HepG2 (cell line): ENCODE results near the gene ISCU. TPM values are rescaled to one million over a fixed set of nuclear protein-coding genes. Genes with fewer than 3 reads are reported as not detected.
A peak's percentile ranks its signal among the peaks of the same experiment; 100 is the strongest.

ENCODE experiments used
- ASH2L ChIP-seq: fragments of 300-600, 200-600 bp; sonication (generic); IDR thresholded peaks from 2 replicates; pipeline ENCODE4 v1.7.0; 2017; ENCODE audit warnings: low read depth, mild to moderate bottlenecking, moderate library complexity, mixed read lengths, low read length; ENCODE audit not compliant: insufficient read length
- ATRX ChIP-seq: sonication (generic); formaldehyde crosslinking; IDR thresholded peaks from 2 replicates; pipeline ENCODE4 v1.4.0; 2020; ENCODE audit warnings: missing genetic modification reagents, borderline replicate concordance
- BRCA1 ChIP-seq: sonication (generic); formaldehyde crosslinking; IDR thresholded peaks from 2 replicates; pipeline ENCODE4 v1.4.0; 2020; ENCODE audit warnings: missing genetic modification reagents
- DPF2 ChIP-seq: sonication (generic); formaldehyde crosslinking; IDR thresholded peaks from 2 replicates; pipeline ENCODE4 v1.4.0; 2020; ENCODE audit warnings: mild to moderate bottlenecking, low read depth, missing genetic modification reagents, borderline replicate concordance
- KDM2A ChIP-seq: sonication (generic); formaldehyde crosslinking; IDR thresholded peaks from 2 replicates; pipeline ENCODE4 v1.4.0; 2020; ENCODE audit warnings: low read depth, missing genetic modification reagents, borderline replicate concordance
- MTF1 ChIP-seq: sonication (generic); formaldehyde crosslinking; IDR thresholded peaks from 2 replicates; pipeline ENCODE4 v1.5.0; 2020; ENCODE audit warnings: missing genetic modification reagents
- NAIF1 ChIP-seq: sonication (generic); formaldehyde crosslinking; IDR thresholded peaks from 2 replicates; pipeline ENCODE4 v1.5.0; 2020; ENCODE audit warnings: mild to moderate bottlenecking, missing genetic modification reagents, borderline replicate concordance
- NFKB2 ChIP-seq: sonication (generic); formaldehyde crosslinking; IDR thresholded peaks from 2 replicates; pipeline ENCODE4 v1.4.0; 2020; ENCODE audit warnings: missing genetic modification reagents, borderline replicate concordance
- NR2F1 ChIP-seq, 2 experiments: fragments of 450-650 bp in 1 of 2; formaldehyde crosslinking in 1 of 2; IDR thresholded peaks; 2 replicates each; pipeline versions ENCODE4 v1.5.0 to v1.6.1; 2016 to 2020; ENCODE audit warnings: mild to moderate bottlenecking in 1 of 2, missing compliant biosample characterization in 1 of 2, missing genetic modification reagents in 1 of 2, moderate library complexity in 1 of 2
- TAF1 ChIP-seq: sonication (generic); formaldehyde crosslinking; IDR thresholded peaks from 2 replicates; pipeline ENCODE4 v1.4.0; 2020; ENCODE audit warnings: missing genetic modification reagents
- TARDBP ChIP-seq: sonication (generic); formaldehyde crosslinking; IDR thresholded peaks from 2 replicates; pipeline ENCODE4 v1.8.0; 2022; ENCODE audit warnings: mild to moderate bottlenecking, missing genetic modification reagents
- ZNF121 ChIP-seq: sonication (generic); formaldehyde crosslinking; IDR thresholded peaks from 2 replicates; pipeline ENCODE4 v1.5.0; 2020; ENCODE audit warnings: mild to moderate bottlenecking, missing genetic modification reagents
- ZNF136 ChIP-seq: sonication (generic); formaldehyde crosslinking; IDR thresholded peaks from 2 replicates; pipeline ENCODE4 v1.8.1; 2022; ENCODE audit warnings: low read depth, mild to moderate bottlenecking, moderate library complexity, missing genetic modification reagents
- ZNF24 ChIP-seq: fragments of 450-650 bp; IDR thresholded peaks from 2 replicates; pipeline ENCODE4 v1.6.1; 2017; ENCODE audit warnings: antibody characterized with exemption, mild to moderate bottlenecking
- ZNF432 ChIP-seq: sonication (generic); formaldehyde crosslinking; IDR thresholded peaks from 2 replicates; pipeline ENCODE4 v1.5.0; 2020; ENCODE audit warnings: missing genetic modification reagents, mild to moderate bottlenecking, borderline replicate concordance
- ZNF572 ChIP-seq: sonication (generic); formaldehyde crosslinking; IDR thresholded peaks from 2 replicates; pipeline ENCODE4 v1.5.1; 2020; ENCODE audit warnings: mild to moderate bottlenecking, missing genetic modification reagents
- ZNF652 ChIP-seq: IDR thresholded peaks from 2 replicates; pipeline ENCODE4 v1.6.1; 2016; ENCODE audit warnings: low read depth, borderline replicate concordance
- ZNF766 ChIP-seq: sonication (generic); formaldehyde crosslinking; IDR thresholded peaks from 2 replicates; pipeline ENCODE4 v1.5.0; 2020; ENCODE audit warnings: missing genetic modification reagents, borderline replicate concordance
- ZNF773 ChIP-seq: sonication (generic); formaldehyde crosslinking; IDR thresholded peaks from 2 replicates; pipeline ENCODE4 v1.4.0; 2020; ENCODE audit warnings: missing genetic modification reagents, borderline replicate concordance
- ZNF775 ChIP-seq: sonication (generic); formaldehyde crosslinking; IDR thresholded peaks from 2 replicates; pipeline ENCODE4 v1.4.0; 2020; ENCODE audit warnings: missing genetic modification reagents, mild to moderate bottlenecking, moderate library complexity, borderline replicate concordance
- ZSCAN9 ChIP-seq: IDR thresholded peaks from 2 replicates; pipeline ENCODE4 v1.6.1; 2016; ENCODE audit warnings: borderline replicate concordance
- polyA plus RNA-seq, 8 experiments: library from polyadenylated mRNA; depleted of rRNA in 3 of 8; stranded (reverse) in 7 of 8; unstranded in 1 of 8; fragments of >200 nt; fragmentation: Illumina TruSeq in 4 of 8; extraction: Trizol in 4 of 8; gene quantifications; 2 replicates each; pipeline versions ENCODE4 v1.2.1 to v1.2.3, GENCODE V29; 2011 to 2016; ENCODE audit warnings: low read depth in 4 of 8, missing spikeins in 1 of 8, mixed read lengths in 1 of 8; ENCODE audit not compliant: insufficient read depth in 1 of 8
- total RNA-seq, 5 experiments: library from RNA; depleted of rRNA; stranded (reverse); fragments of >200 nt; fragmentation: Illumina TruSeq; extraction: Trizol; gene quantifications; 2 replicates each; pipeline ENCODE4 v1.2.3, GENCODE V29; 2016; ENCODE audit warnings: low read depth in 1 of 5
- TF ChIP-seq, protein P1 (sequence below): sonication (generic); formaldehyde crosslinking; IDR thresholded peaks from 2 replicates; pipeline ENCODE4 v1.4.0; 2020; ENCODE audit warnings: missing genetic modification reagents
- TF ChIP-seq, protein P2 (sequence below): sonication (generic); formaldehyde crosslinking; IDR thresholded peaks from 2 replicates; pipeline ENCODE4 v1.8.0; 2022; ENCODE audit warnings: missing genetic modification reagents, mild to moderate bottlenecking, inconsistent platforms, borderline replicate concordance
- TF ChIP-seq, protein P3 (sequence below): sonication (generic); formaldehyde crosslinking; IDR thresholded peaks from 2 replicates; pipeline ENCODE4 v1.9.0; 2022; ENCODE audit warnings: low read depth, missing genetic modification reagents

The ISCU gene
- total and polyA plus RNA-seq, 2 of the 13 experiments (the other 11 are each of a cell fraction or from before 2014, with no cell fraction given) = 94.4 to 107 TPM

DNA sequence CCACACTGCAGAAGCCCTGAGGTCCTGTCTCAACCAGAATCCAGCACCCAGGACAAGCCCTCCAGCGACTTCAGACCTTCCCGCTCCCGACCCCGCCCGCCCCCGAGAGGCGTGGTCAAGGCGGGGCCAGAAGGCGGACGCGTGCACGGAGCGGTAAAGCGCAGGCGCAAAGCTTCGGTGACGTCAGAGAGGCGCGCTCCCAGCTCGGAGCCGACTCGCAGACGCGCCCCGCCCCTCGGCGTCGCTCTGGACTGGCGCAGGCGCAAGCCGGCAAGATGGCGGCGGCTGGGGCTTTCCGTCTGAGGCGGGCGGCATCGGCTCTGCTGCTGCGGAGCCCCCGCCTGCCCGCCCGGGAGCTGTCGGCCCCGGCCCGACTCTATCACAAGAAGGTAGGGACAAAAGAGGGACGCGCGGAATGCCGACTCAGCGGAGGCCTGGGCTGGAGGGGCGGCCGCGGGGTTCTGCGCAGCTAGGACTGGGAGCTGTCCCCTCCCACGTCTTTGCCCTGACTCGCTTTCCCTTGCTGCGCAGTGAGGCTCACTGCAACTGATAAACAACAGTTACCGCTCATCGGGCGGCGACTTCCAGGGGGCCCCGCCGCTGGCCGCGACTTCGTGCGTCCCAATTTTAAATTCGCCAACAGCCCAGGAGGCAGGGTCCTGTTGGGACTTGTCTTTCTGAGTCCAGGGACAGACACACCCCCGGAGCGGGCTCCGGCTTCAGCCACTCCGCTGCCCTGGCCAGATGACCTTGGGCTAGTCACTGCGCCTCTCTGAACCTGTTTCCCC lies at the start of gene ISCU (continued):
- TF ChIP-seq KDM2A (peak; percentile 21; the same call in 1 of the 2 replicates), DPF2 (CRISPR knock-in tag) (no peak), ZNF572 (CRISPR knock-in tag) (no peak; the same call in 1 of the 2 replicates), TARDBP (CRISPR knock-in tag) (peak; percentile 61), TAF1 (CRISPR knock-in tag) (peak; percentile 85), NR2F1 (CRISPR knock-in tag; IDR thresholded peaks at IDR 0.05) (no peak), ZNF24 (no peak), ATRX (no peak), NFKB2 (peak; percentile 57; the same call in 1 of the 2 replicates), ZNF432 (no peak), BRCA1 (CRISPR knock-in tag) (peak; percentile 27; the same call in 1 of the 2 replicates), ZNF766 (CRISPR knock-in tag) (no peak), ZNF775 (CRISPR knock-in tag) (no peak), MTF1 (peak; percentile 42; the same call in 1 of the 2 replicates), NAIF1 (peak; percentile 20; the same call in 1 of the 2 replicates), ZSCAN9 (CRISPR knock-in tag) (no peak), ZNF773 (no peak; the same call in 1 of the 2 replicates), ASH2L (no peak), ZNF121 (CRISPR knock-in tag) (no peak; the same call in 1 of the 2 replicates), ZNF136 (CRISPR knock-in tag) (no peak), ZNF652 (no peak)
- TF ChIP-seq, protein P1, sequence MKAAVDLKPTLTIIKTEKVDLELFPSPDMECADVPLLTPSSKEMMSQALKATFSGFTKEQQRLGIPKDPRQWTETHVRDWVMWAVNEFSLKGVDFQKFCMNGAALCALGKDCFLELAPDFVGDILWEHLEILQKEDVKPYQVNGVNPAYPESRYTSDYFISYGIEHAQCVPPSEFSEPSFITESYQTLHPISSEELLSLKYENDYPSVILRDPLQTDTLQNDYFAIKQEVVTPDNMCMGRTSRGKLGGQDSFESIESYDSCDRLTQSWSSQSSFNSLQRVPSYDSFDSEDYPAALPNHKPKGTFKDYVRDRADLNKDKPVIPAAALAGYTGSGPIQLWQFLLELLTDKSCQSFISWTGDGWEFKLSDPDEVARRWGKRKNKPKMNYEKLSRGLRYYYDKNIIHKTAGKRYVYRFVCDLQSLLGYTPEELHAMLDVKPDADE = no peak
- TF ChIP-seq, protein P2, sequence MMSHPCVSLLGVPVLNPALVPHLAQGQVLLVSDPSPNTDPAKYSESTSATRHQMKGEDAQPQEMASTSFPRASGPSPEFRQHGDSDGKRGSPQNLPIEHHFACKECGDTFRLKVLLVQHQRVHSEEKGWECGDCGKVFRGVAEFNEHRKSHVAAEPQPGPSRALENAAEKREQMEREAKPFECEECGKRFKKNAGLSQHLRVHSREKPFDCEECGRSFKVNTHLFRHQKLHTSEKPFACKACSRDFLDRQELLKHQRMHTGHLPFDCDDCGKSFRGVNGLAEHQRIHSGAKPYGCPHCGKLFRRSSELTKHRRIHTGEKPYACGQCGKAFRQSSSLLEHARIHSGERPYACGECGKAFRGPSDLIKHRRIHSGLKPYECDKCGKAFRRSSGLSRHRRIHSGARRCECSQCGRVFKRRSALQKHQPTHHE (CRISPR knock-in tag) = peak; percentile 87; the same call in 1 of the 2 replicates
- TF ChIP-seq, protein P3, sequence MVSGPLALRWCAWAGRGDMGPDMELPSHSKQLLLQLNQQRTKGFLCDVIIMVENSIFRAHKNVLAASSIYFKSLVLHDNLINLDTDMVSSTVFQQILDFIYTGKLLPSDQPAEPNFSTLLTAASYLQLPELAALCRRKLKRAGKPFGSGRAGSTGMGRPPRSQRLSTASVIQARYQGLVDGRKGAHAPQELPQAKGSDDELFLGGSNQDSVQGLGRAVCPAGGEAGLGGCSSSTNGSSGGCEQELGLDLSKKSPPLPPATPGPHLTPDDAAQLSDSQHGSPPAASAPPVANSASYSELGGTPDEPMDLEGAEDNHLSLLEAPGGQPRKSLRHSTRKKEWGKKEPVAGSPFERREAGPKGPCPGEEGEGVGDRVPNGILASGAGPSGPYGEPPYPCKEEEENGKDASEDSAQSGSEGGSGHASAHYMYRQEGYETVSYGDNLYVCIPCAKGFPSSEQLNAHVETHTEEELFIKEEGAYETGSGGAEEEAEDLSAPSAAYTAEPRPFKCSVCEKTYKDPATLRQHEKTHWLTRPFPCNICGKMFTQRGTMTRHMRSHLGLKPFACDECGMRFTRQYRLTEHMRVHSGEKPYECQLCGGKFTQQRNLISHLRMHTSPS (CRISPR knock-in tag) = no peak; the same call in 1 of the 2 replicates
